IPS DF 6.9 (cell line): ENCODE results near the gene FAM76B.

Source experiments
- DNase-seq: peaks from one replicate; pipeline ENCODE4 v3.0.0-alpha.2; 2013; ENCODE audit warnings: low read depth, low spot score
- H3K27ac ChIP-seq: one replicate; pipeline ENCODE4 v1.5.1; 2013; ENCODE audit warnings: low read length, control low read depth
- H3K27me3 ChIP-seq: 2 replicates; pipeline ENCODE4 v1.6.1; 2013; ENCODE audit warnings: mild to moderate bottlenecking, low read length; ENCODE audit not compliant: control insufficient read depth, insufficient read depth
- H3K36me3 ChIP-seq: 2 replicates; pipeline ENCODE4 v1.6.1; 2013; ENCODE audit warnings: low read length; ENCODE audit not compliant: control insufficient read depth, insufficient read depth
- H3K4me1 ChIP-seq: 2 replicates; pipeline ENCODE4 v1.6.1; 2013; ENCODE audit warnings: low read length; ENCODE audit not compliant: control insufficient read depth, insufficient read depth
- H3K4me3 ChIP-seq: 2 replicates; pipeline ENCODE4 v1.5.1; 2013; ENCODE audit warnings: mild to moderate bottlenecking, low read length
- H3K9me3 ChIP-seq: 2 replicates; pipeline ENCODE4 v1.6.1; 2013; ENCODE audit warnings: low read length, inconsistent platforms; ENCODE audit not compliant: control insufficient read depth, insufficient read depth
- WGBS: extraction: QIAGEN DNeasy Blood & Tissue Kit; methylation state at CpG from one replicate; pipeline ENCODE4 v1.1.7; 2013; ENCODE audit warnings: mixed read lengths, missing lambda C conversion rate; ENCODE audit not compliant: insufficient read length, insufficient coverage; 5-methylcytosine and 5-hydroxymethylcytosine counted together

FAM76B gene

GRCh38 chr11:95767498-95767897, 22.1 kb downstream of the FAM76B start:
- H3K4me1 ChIP-seq: no peaks in the 10 kb centered on the region
- DNase-seq: no peak
- WGBS: no CpG with 5 or more reads among the region's 1 CpG
- no peaks in the 10 kb centered on the region for H3K27me3 ChIP-seq
- no peak overlapping the region for H3K4me3 ChIP-seq
- no peaks in the 10 kb centered on the region for H3K9me3 ChIP-seq
- no peaks in the 10 kb centered on the region for H3K36me3 ChIP-seq
- H3K27ac ChIP-seq: no peak overlapping the region

GRCh38 chr11:95766701-95767100, 22.9 kb downstream of the FAM76B start:
- Histone ChIP-seq H3K27ac (no peak overlapping the region), H3K36me3 (no peaks in the 10 kb centered on the region), H3K4me1 (no peaks in the 10 kb centered on the region), H3K27me3 (no peaks in the 10 kb centered on the region), H3K9me3 (no peaks in the 10 kb centered on the region), H3K4me3 (no peak overlapping the region)
- no peak for DNase-seq
- WGBS: no CpG with 5 or more reads among the region's 3 CpGs

- Histone ChIP-seq H3K27ac (no peak overlapping the region), H3K4me1 (no peaks in the 10 kb centered on the region), H3K9me3 (no peaks in the 10 kb centered on the region), H3K36me3 (no peaks in the 10 kb centered on the region), H3K27me3 (no peaks in the 10 kb centered on the region), H3K4me3 (no peak overlapping the region)
- no CpG with 5 or more reads among the region's 4 CpGs for WGBS
- DNase-seq: no peak
Observed at GRCh38 chr11:95764267-95764898, 25.2 kb downstream of the FAM76B start.

- WGBS: 100% methylated on average over 1 of the region's 3 CpGs
- DNase-seq: no peak
- no peaks in the 10 kb centered on the region for H3K36me3 ChIP-seq
- H3K4me3 ChIP-seq: no peak overlapping the region
- no peak overlapping the region for H3K27ac ChIP-seq
- no peaks in the 10 kb centered on the region for H3K9me3 ChIP-seq
- H3K27me3 ChIP-seq: no peaks in the 10 kb centered on the region
- H3K4me1 ChIP-seq: no peaks in the 10 kb centered on the region
Observed at GRCh38 chr11:95762534-95762933, 27.0 kb downstream of the FAM76B start.

- H3K36me3 ChIP-seq: no peaks in the 10 kb centered on the region
- H3K27ac ChIP-seq: no peak overlapping the region
- WGBS: no CpG with 5 or more reads among the region's 1 CpG
- no peaks in the 10 kb centered on the region for H3K9me3 ChIP-seq
- H3K27me3 ChIP-seq: no peaks in the 10 kb centered on the region
- no peaks in the 10 kb centered on the region for H3K4me1 ChIP-seq
- no peak overlapping the region for H3K4me3 ChIP-seq
- no peak for DNase-seq
Observed at GRCh38 chr11:95760941-95761340, 28.6 kb downstream of the FAM76B start.

- no peak overlapping the region for H3K27ac ChIP-seq
- no peaks in the 10 kb centered on the region for H3K27me3 ChIP-seq
- H3K4me3 ChIP-seq: no peak overlapping the region
- WGBS: no CpG with 5 or more reads among the region's 1 CpG
- no peaks in the 10 kb centered on the region for H3K4me1 ChIP-seq
- DNase-seq: no peak
- no peaks in the 10 kb centered on the region for H3K36me3 ChIP-seq
- no peaks in the 10 kb centered on the region for H3K9me3 ChIP-seq
Observed at GRCh38 chr11:95751515-95751914, 38.1 kb downstream of the FAM76B start.

GRCh38 chr11:95750101-95750500, 39.5 kb downstream of the FAM76B start:
- Histone ChIP-seq H3K27me3 (no peaks in the 10 kb centered on the region), H3K4me3 (no peak overlapping the region), H3K4me1 (no peaks in the 10 kb centered on the region), H3K36me3 (no peaks in the 10 kb centered on the region), H3K9me3 (no peaks in the 10 kb centered on the region), H3K27ac (no peak overlapping the region)
- WGBS: no CpG with 5 or more reads among the region's 1 CpG
- no peak for DNase-seq

GRCh38 chr11:95739108-95739938, 50.3 kb downstream of the FAM76B start:
- Histone ChIP-seq H3K27me3 (no peaks in the 10 kb centered on the region), H3K4me1 (no peaks in the 10 kb centered on the region), H3K36me3 (no peaks in the 10 kb centered on the region), H3K4me3 (no peak overlapping the region), H3K9me3 (no peaks in the 10 kb centered on the region), H3K27ac (no peak overlapping the region)
- no CpG with 5 or more reads among the region's 1 CpG for WGBS
- DNase-seq: no peak

- H3K9me3 ChIP-seq: no peaks in the 10 kb centered on the region
- no peak overlapping the region for H3K4me3 ChIP-seq
- H3K36me3 ChIP-seq: no peaks in the 10 kb centered on the region
- H3K27me3 ChIP-seq: no peaks in the 10 kb centered on the region
- DNase-seq: no peak
- no peaks in the 10 kb centered on the region for H3K4me1 ChIP-seq
- no CpG with 5 or more reads among the region's 2 CpGs for WGBS
- H3K27ac ChIP-seq: no peak overlapping the region
Observed at GRCh38 chr11:95736809-95737208, 52.8 kb downstream of the FAM76B start.

GRCh38 chr11:95736355-95736754, 53.2 kb downstream of the FAM76B start:
- no peak overlapping the region for H3K27ac ChIP-seq
- no peak overlapping the region for H3K4me3 ChIP-seq
- WGBS: no CpG with 5 or more reads among the region's 7 CpGs
- no peaks in the 10 kb centered on the region for H3K27me3 ChIP-seq
- no peaks in the 10 kb centered on the region for H3K4me1 ChIP-seq
- no peak for DNase-seq
- no peaks in the 10 kb centered on the region for H3K9me3 ChIP-seq
- H3K36me3 ChIP-seq: no peaks in the 10 kb centered on the region
